AG10803 (cell line): Measurements from ENCODE around the gene PACS1.

Source experiments
- DNase-seq: peaks from one replicate; pipeline ENCODE4 v3.0.0; 2010; ENCODE audit warnings: low read depth
- H3K4me3 ChIP-seq: 2 replicates; pipeline ENCODE4 v1.5.1; 2011; ENCODE audit warnings: mild to moderate bottlenecking, low read length, control low read depth
- TF ChIP-seq, protein P1 (sequence below): conservative IDR thresholded peaks from 2 replicates; pipeline ENCODE4 v1.5.1; 2011; ENCODE audit warnings: mild to moderate bottlenecking, low read length, control low read depth, inconsistent platforms

Gene PACS1

DNA sequence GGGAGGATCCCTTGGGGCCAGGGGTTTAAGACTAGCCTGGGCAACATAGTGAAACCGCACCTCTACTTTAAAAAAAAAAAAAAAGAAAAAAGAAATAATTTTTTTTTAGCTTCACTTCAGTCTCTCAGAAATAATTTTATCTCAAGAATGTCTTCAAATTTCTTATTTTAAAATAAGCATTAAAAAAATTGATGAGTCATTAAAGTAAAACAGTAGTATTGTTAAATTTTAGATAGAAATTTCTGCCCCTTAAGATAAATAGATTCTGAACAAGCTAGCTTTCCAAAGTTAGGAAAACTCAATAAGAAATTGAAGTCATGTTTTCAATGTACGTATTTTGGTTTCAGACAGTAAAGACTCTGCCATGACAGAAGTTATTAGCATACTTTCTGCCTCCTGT lies 7.7 kb upstream of the PACS1 start:
- no peak overlapping the region for H3K4me3 ChIP-seq
- TF ChIP-seq, protein P1, sequence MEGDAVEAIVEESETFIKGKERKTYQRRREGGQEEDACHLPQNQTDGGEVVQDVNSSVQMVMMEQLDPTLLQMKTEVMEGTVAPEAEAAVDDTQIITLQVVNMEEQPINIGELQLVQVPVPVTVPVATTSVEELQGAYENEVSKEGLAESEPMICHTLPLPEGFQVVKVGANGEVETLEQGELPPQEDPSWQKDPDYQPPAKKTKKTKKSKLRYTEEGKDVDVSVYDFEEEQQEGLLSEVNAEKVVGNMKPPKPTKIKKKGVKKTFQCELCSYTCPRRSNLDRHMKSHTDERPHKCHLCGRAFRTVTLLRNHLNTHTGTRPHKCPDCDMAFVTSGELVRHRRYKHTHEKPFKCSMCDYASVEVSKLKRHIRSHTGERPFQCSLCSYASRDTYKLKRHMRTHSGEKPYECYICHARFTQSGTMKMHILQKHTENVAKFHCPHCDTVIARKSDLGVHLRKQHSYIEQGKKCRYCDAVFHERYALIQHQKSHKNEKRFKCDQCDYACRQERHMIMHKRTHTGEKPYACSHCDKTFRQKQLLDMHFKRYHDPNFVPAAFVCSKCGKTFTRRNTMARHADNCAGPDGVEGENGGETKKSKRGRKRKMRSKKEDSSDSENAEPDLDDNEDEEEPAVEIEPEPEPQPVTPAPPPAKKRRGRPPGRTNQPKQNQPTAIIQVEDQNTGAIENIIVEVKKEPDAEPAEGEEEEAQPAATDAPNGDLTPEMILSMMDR, result no peak
- DNase-seq, result no peak

- DNase-seq, result no peak
- no peak overlapping the region for H3K4me3 ChIP-seq
- TF ChIP-seq, protein P1, result no peak
Observed at GRCh38 chr11:66063900-66064299, 6.2 kb upstream of the PACS1 start.

GRCh38 chr11:66064571-66064970 lies 5.5 kb upstream of the PACS1 start:
- H3K4me3 ChIP-seq, result no peak overlapping the region
- no peak for DNase-seq
- TF ChIP-seq, protein P1, result no peak

GRCh38 chr11:66066751-66067150 lies 3.3 kb upstream of the PACS1 start:
- no peak for DNase-seq
- TF ChIP-seq, protein P1, result no peak
- no peak overlapping the region for H3K4me3 ChIP-seq

GRCh38 chr11:66067640-66068039 lies 2.4 kb upstream of the PACS1 start:
- no peak overlapping the region for H3K4me3 ChIP-seq
- DNase-seq, result no peak
- TF ChIP-seq, protein P1, result no peak

DNA sequence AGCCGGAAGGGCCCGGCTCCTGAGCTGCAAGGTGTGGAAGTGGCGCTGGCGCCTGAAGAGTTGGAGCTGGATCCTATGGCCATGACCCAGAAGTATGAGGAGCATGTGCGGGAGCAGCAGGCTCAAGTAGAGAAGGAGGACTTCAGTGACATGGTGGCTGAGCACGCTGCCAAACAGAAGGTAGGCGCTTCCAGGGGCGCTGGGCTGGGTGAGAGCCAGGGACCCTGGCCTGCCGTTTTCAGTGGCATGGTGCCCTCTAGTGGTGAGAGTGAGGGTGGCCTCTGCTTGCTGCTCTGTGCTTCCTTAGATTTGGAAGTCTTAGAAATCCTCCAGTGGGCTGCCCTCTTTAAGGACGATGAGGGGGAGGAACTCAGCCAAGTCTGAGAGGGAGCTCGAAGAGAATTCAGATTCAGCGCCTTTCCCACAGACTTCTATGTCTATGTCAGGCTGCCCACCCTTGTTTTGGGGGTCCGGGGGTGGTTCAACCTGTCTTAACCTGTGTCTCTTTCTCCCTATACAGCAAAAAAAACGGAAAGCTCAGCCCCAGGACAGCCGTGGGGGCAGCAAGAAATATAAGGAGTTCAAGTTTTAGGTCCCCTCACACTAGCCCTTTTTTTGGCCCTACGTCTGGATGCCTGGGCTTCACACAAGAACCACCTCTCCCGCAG lies 1.8 kb upstream of the PACS1 start:
- DNase-seq, result peak; percentile 60
- TF ChIP-seq, protein P1, result peak; percentile 87
- H3K4me3 ChIP-seq, result no peak overlapping the region

GRCh38 chr11:66068923-66069714 lies 953 bp upstream of the PACS1 start:
- DNase-seq, result peak; percentile 91
- TF ChIP-seq, protein P1, result peak; percentile 51
- H3K4me3 ChIP-seq, result peak overlapping the region; percentile 56
